BLaER1 treated with 17β-estradiol and CSF1 and Interleukin-3, amounts not matched to agents 10 nM and 100 nM (cell line): Measurements from ENCODE around the gene MYO9A.

Source experiments
- H3K27ac ChIP-seq, 11 experiments: shearing (Covaris generic); formaldehyde crosslinking; 2 replicates each; pipeline ENCODE4 v1.8.1; 2022
- H3K27me3 ChIP-seq, 11 experiments: shearing (Covaris generic); formaldehyde crosslinking; 2 replicates each; pipeline ENCODE4 v1.8.1; 2022
- H3K36me3 ChIP-seq, 11 experiments: shearing (Covaris generic); formaldehyde crosslinking; 2 replicates each; pipeline ENCODE4 v1.8.1; 2022
- H3K4me1 ChIP-seq, 10 experiments: shearing (Covaris generic); formaldehyde crosslinking; 2 replicates each; pipeline ENCODE4 v1.8.1; 2022
- H3K4me2 ChIP-seq, 11 experiments: shearing (Covaris generic); formaldehyde crosslinking; 2 replicates each; pipeline ENCODE4 v1.8.1; 2022
- H3K4me3 ChIP-seq, 10 experiments: shearing (Covaris generic); formaldehyde crosslinking; 2 replicates each; pipeline ENCODE4 v1.8.1; 2022
- H3K9ac ChIP-seq, 11 experiments: shearing (Covaris generic); formaldehyde crosslinking; 2 replicates each; pipeline ENCODE4 v1.8.1; 2022
- H3K9me3 ChIP-seq, 11 experiments: shearing (Covaris generic); formaldehyde crosslinking; replicated peaks in 1 of 11; 2 replicates each; pipeline ENCODE4 v1.8.1; 2022
- H4K20me1 ChIP-seq, 11 experiments: shearing (Covaris generic); formaldehyde crosslinking; 2 replicates each; pipeline ENCODE4 v1.8.1; 2022
- Cebpa-rat ChIP-seq, 11 experiments: shearing (Covaris generic); IDR thresholded peaks; 2 replicates each; pipeline ENCODE4 v1.8.1; 2022

The MYO9A gene

DNA sequence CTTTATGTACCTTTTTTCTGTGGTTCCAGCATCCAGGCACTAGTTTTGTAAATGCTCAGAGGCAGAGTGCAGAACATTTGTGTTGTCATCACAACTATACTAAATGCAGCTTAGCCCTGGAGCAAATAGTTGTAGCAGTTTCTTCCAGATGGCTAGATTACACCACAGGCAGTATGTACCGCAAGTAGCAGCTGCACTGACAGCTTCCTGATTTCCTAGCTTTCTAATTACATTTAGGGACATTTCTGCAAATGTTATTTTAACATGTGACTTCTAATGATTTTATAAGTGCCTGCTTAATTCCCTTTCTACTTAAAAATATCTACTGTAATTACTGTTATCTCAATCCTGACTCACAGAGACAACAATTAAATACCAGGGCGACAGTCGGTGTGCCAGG lies 201.1 kb downstream of the MYO9A start:
- H3K9me3 ChIP-seq: peaks cover 0 to 15% (median 10%) of the 10 kb centered on the region in 11 experiments; a peak in 15 of 22 replicates
- peaks cover 5 to 37% (median 17%) of the 10 kb centered on the region in 11 experiments; a peak in 18 of 22 replicates for H3K36me3 ChIP-seq
- no peak overlapping the region for H3K27ac ChIP-seq
- no peak overlapping the region for H3K4me2 ChIP-seq
- no peak for TF ChIP-seq Cebpa-rat (IDR thresholded peaks at IDR 0.05)
- H3K27me3 ChIP-seq: no peaks in the 10 kb centered on the region
- H4K20me1 ChIP-seq: no peaks in the 10 kb centered on the region
- H3K4me1 ChIP-seq: no peaks in the 10 kb centered on the region
- H3K9ac ChIP-seq: no peak overlapping the region
- no peak overlapping the region for H3K4me3 ChIP-seq

DNA sequence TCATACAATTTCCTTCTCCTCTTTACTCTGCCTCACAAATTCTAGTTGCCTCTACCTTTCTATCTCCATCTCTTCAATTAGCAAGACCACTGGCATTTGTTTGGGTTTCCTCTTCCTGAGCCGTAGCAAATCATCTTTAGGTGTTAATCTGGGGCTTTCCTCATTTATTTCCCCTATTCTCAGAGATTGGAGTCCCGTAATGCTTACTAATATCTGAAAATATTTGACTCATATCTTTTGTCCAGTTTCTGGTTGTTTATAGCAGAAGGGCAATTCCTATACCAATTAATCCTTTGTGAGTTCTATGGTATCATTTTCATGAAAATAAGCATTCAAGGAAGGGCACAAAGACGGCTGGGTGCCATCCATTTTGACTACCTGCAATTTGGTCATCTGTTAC lies 203.9 kb downstream of the MYO9A start:
- Histone ChIP-seq H3K4me2 (no peak overlapping the region), H3K4me3 (no peak overlapping the region), H3K27me3 (no peaks in the 10 kb centered on the region), H4K20me1 (no peaks in the 10 kb centered on the region), H3K27ac (no peak overlapping the region), H3K4me1 (no peaks in the 10 kb centered on the region), H3K9me3 (peaks cover 0 to 17% (median 10%) of the 10 kb centered on the region in 11 experiments; a peak in 15 of 22 replicates), H3K9ac (no peak overlapping the region), H3K36me3 (peaks cover 8 to 52% (median 21%) of the 10 kb centered on the region in 11 experiments; a peak in 18 of 22 replicates)
- TF ChIP-seq Cebpa-rat (IDR thresholded peaks at IDR 0.05): no peak

DNA sequence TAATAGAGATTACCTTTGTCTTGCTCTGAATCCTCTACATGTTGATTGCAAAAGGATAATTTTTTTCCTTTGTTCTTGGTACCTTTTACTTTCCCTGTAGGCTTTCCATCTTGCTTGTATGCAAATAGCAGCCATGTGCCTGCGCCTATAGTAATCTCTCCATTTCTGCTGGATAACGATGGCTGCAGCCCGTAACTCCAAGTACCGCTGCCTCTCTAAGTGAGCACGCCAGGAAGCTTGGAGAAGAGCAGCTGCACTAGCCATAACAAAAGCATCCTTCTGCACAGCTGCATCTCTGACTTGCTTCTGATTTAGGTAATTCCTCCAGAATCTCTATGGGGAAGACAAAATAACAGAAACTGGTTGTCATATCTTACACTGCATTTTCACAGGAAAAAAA lies 218.3 kb downstream of the MYO9A start:
- no peak overlapping the region for H3K9ac ChIP-seq
- H3K27me3 ChIP-seq: no peaks in the 10 kb centered on the region
- peaks cover 34 to 79% (median 61%) of the 10 kb centered on the region in 11 experiments for H3K36me3 ChIP-seq
- H3K27ac ChIP-seq: no peak overlapping the region
- no peak for TF ChIP-seq Cebpa-rat (IDR thresholded peaks at IDR 0.05)
- H3K4me3 ChIP-seq: no peak overlapping the region
- H3K4me1 ChIP-seq: no peaks in the 10 kb centered on the region
- H3K4me2 ChIP-seq: no peak overlapping the region
- no peaks in the 10 kb centered on the region for H3K9me3 ChIP-seq
- H4K20me1 ChIP-seq: no peaks in the 10 kb centered on the region

DNA sequence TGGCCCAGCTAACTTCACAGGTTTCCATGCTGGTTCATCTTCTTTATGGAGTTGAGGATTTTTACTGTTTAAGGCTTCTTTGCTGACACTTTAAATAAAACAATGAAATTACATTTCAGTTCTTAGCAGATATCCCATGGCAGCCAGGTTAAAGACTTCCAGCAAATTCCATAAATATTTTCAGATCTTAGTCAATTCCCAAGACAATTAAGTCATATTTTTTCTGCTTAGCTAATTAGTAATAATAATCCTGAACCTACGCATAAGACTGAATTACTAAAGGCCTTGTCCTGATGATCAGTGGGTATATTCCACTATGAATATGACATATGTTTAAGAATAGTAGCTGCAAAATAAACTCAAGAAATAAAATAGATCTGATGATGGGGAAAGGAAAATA lies 224.3 kb downstream of the MYO9A start:
- no peak overlapping the region for H3K9ac ChIP-seq
- no peaks in the 10 kb centered on the region for H4K20me1 ChIP-seq
- TF ChIP-seq Cebpa-rat (IDR thresholded peaks at IDR 0.05): no peak
- no peaks in the 10 kb centered on the region for H3K27me3 ChIP-seq
- peaks cover 31 to 70% (median 40%) of the 10 kb centered on the region in 11 experiments for H3K36me3 ChIP-seq
- no peaks in the 10 kb centered on the region for H3K9me3 ChIP-seq
- no peak overlapping the region for H3K27ac ChIP-seq
- no peak overlapping the region for H3K4me3 ChIP-seq
- H3K4me2 ChIP-seq: no peak overlapping the region
- H3K4me1 ChIP-seq: no peaks in the 10 kb centered on the region

DNA sequence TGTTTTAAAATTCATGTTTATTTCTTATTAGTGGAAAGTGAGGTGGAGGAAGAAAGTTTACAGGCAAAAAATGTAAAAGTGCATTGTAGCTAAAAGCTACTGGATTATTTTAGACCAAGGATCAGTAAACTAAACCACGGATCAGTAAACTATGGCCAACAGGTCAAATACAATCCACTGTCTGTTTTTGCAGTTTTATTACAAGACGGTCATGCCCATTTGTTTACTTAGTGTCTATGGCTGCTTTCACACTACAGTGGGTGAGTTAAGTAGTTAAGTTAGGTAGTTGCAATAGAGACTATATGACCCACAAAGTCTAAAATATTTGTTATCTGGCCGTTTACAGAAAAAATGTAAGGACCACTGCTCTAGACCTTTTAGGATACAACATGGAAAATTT lies 225.6 kb downstream of the MYO9A start:
- Histone ChIP-seq H3K36me3 (peaks cover 21 to 67% (median 34%) of the 10 kb centered on the region in 11 experiments; a peak in 20 of 22 replicates), H3K27me3 (no peaks in the 10 kb centered on the region), H3K4me3 (no peak overlapping the region), H3K4me2 (no peak overlapping the region), H3K4me1 (no peaks in the 10 kb centered on the region), H4K20me1 (no peaks in the 10 kb centered on the region), H3K9me3 (no peaks in the 10 kb centered on the region), H3K9ac (no peak overlapping the region), H3K27ac (no peak overlapping the region)
- TF ChIP-seq Cebpa-rat (IDR thresholded peaks at IDR 0.05): no peak

DNA sequence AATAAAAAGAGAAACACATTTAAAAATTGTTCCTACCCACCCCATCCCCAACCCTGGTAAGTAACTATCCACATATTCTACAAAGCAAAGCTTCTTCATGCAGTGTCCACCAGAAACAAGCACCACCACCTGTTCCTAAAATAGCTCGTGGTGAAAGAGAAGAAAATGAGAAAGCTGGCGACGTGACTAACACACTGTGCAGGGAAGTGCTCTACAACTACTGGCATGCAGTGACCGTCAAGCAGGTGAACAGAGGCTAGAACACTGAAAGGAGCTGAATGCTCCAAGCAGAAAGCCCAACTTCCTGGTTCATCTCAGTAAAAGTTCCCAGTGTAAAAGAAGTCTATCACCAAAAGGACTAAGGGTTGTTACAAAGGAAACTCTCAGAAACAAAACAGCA lies 226.9 kb downstream of the MYO9A start:
- Histone ChIP-seq H3K9me3 (no peaks in the 10 kb centered on the region), H3K27ac (no peak overlapping the region), H3K4me2 (no peak overlapping the region), H3K4me1 (no peaks in the 10 kb centered on the region), H3K36me3 (peaks cover 21 to 69% (median 36%) of the 10 kb centered on the region in 11 experiments; a peak in 19 of 22 replicates), H3K27me3 (no peaks in the 10 kb centered on the region), H3K4me3 (no peak overlapping the region), H3K9ac (no peak overlapping the region), H4K20me1 (no peaks in the 10 kb centered on the region)
- no peak for TF ChIP-seq Cebpa-rat (IDR thresholded peaks at IDR 0.05)

DNA sequence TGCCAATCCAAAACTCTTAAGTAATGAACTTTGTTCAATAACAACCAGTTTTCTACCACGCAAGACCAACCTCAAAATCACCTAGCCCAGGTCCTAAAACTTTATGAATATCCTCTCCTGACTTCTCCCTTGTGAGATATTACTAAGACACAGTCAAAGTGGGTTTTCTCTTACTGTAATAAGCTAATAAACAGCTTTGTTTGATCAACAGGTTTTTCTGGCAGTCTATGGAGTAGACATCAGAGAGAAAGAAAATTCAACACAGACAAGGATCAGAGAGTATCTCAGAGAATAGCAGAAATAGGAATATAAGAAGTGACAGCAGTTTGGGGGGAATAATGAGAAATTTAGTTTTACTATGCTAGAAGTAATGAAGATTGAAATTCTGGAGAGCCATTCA lies 228.0 kb downstream of the MYO9A start:
- no peak overlapping the region for H3K4me3 ChIP-seq
- H3K4me2 ChIP-seq: no peak overlapping the region
- H3K36me3 ChIP-seq: peaks cover 21 to 77% (median 40%) of the 10 kb centered on the region in 11 experiments; a peak in 19 of 22 replicates
- H3K4me1 ChIP-seq: no peaks in the 10 kb centered on the region
- H4K20me1 ChIP-seq: no peaks in the 10 kb centered on the region
- H3K9ac ChIP-seq: no peak overlapping the region
- H3K9me3 ChIP-seq: no peaks in the 10 kb centered on the region
- H3K27ac ChIP-seq: no peak overlapping the region
- TF ChIP-seq Cebpa-rat (IDR thresholded peaks at IDR 0.05): no peak
- H3K27me3 ChIP-seq: no peaks in the 10 kb centered on the region

DNA sequence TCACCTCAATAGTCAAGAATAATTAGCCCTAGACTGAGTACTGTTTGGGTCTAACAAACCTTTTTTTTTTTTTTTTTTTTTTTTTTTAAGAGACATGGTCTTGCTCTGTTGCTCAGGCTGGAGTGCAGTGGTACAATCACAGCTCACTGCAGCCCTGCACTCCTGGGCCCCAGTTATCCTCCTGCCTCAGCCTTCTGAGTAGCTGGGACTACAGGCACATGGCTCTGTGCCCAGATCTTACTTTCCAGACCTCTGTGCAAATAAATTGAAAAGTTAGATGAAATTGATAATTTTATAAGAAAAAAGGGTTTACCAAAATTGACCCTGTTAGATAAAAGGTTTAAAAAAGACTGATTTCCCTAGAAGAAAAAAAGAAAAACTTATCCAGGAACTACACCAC lies 228.6 kb downstream of the MYO9A start:
- H3K9me3 ChIP-seq: no peaks in the 10 kb centered on the region
- no peak for TF ChIP-seq Cebpa-rat (IDR thresholded peaks at IDR 0.05)
- no peaks in the 10 kb centered on the region for H4K20me1 ChIP-seq
- H3K4me2 ChIP-seq: no peak overlapping the region
- no peak overlapping the region for H3K27ac ChIP-seq
- H3K4me3 ChIP-seq: no peak overlapping the region
- no peaks in the 10 kb centered on the region for H3K27me3 ChIP-seq
- peaks cover 21 to 79% (median 39%) of the 10 kb centered on the region in 11 experiments; a peak in 19 of 22 replicates for H3K36me3 ChIP-seq
- no peaks in the 10 kb centered on the region for H3K4me1 ChIP-seq
- no peak overlapping the region for H3K9ac ChIP-seq

DNA sequence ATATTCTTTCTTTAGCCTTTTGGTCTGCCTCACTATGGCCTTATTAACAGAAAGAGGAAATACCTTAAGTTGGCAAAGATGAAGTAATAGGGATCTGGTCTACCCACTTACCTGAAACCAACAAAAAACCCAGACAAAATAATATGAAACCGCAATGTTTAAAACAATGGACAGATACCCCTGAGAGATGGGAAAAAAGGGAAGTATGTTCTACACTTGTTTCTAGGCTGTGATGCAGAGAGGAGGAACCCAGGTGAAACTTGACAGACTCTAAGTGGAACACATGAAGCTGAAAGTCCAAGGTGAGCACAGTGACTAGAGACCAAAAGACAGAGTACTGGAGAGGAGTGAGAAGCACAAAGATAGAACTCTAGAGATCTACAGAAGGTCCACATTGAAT lies 229.2 kb downstream of the MYO9A start:
- H4K20me1 ChIP-seq: no peaks in the 10 kb centered on the region
- TF ChIP-seq Cebpa-rat (IDR thresholded peaks at IDR 0.05): no peak
- no peaks in the 10 kb centered on the region for H3K4me1 ChIP-seq

DNA sequence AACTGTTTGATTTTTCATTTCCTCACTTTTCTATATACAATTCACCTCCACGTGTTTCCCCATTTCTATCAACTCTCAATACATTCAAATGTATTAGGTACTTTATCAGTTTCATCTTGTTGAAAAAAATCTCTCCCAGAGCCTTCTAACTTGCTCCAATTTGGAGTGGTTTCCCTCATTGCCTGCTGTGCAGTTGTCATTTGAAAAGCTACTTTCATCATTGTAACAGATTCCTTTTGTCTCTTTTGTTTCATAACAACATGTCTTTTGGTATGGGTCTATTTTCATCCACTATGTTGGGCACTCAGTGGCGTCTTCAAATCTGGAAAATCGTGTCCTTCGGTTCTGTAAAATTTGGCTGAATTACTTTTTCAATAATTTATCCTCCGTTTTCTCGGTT lies 232.6 kb downstream of the MYO9A start:
- H3K4me1 ChIP-seq: no peaks in the 10 kb centered on the region
- no peak for TF ChIP-seq Cebpa-rat (IDR thresholded peaks at IDR 0.05)
- no peak overlapping the region for H3K27ac ChIP-seq
- H3K36me3 ChIP-seq: peaks cover 16 to 85% (median 46%) of the 10 kb centered on the region in 11 experiments
- H3K9me3 ChIP-seq: no peaks in the 10 kb centered on the region
- H4K20me1 ChIP-seq: no peaks in the 10 kb centered on the region
- no peak overlapping the region for H3K9ac ChIP-seq
- H3K4me2 ChIP-seq: no peak overlapping the region
- H3K4me3 ChIP-seq: no peak overlapping the region
- no peaks in the 10 kb centered on the region for H3K27me3 ChIP-seq

More for the DNA sequence above, 229.2 kb downstream of the MYO9A start:
- Histone ChIP-seq H3K9ac (no peak overlapping the region), H3K36me3 (peaks cover 21 to 79% (median 33%) of the 10 kb centered on the region in 11 experiments; a peak in 19 of 22 replicates), H3K27me3 (no peaks in the 10 kb centered on the region), H3K9me3 (no peaks in the 10 kb centered on the region), H3K27ac (no peak overlapping the region), H3K4me2 (no peak overlapping the region), H3K4me3 (no peak overlapping the region)
